K562 (cell line): Measurements from ENCODE around the gene ANKRD13D.

ENCODE experiments used
- AFF4 ChIP-seq: sonication (generic); formaldehyde crosslinking; IDR thresholded peaks from 2 replicates; pipeline ENCODE4 v1.8.0; 2023; ENCODE audit warnings: mild to moderate bottlenecking, missing genetic modification reagents
- ARID1B ChIP-seq: fragments of 450-650 bp; IDR thresholded peaks from 2 replicates; pipeline ENCODE4 v1.6.1; 2016; ENCODE audit warnings: antibody characterized with exemption, mild to moderate bottlenecking, inconsistent platforms
- CTBP1 ChIP-seq: fragments of 450-650 bp; IDR thresholded peaks from 2 replicates; pipeline ENCODE4 v1.6.1; 2016; ENCODE audit warnings: borderline replicate concordance
- RERE ChIP-seq: sonication (generic); formaldehyde crosslinking; IDR thresholded peaks from 2 replicates; pipeline ENCODE4 v1.8.0; 2023; ENCODE audit warnings: missing genetic modification reagents, mild to moderate bottlenecking, borderline replicate concordance
- SLC30A9 ChIP-seq: fragments of 250-450 bp; sonication (Bioruptor Pico); IDR thresholded peaks from 2 replicates; pipeline ENCODE4 v1.8.0; 2022; ENCODE audit warnings: mild to moderate bottlenecking, moderate library complexity

- TF ChIP-seq CTBP1 (peak; percentile 61), AFF4 (CRISPR knock-in tag) (0 out of 2 replicates have a peak, but pooled peaks have one; percentile 65), ARID1B (peak; percentile 46; the same call in 1 of the 2 replicates), RERE (CRISPR knock-in tag) (no peak), SLC30A9 (no peak)
Observed at GRCh38 chr11:67288452-67289225, 464 bp upstream of the ANKRD13D start.
